ENCODE data around the gene NEK8.

GRCh38 chr17:28685366-28685765, 43.2 kb upstream of the NEK8 start:
- TF ChIP-seq ISL1 (CRISPR knock-in tag; IDR thresholded peaks at IDR 0.05) (no peak), OSR1 (CRISPR knock-in tag; IDR thresholded peaks at IDR 0.05) (no peak), BACH2 (CRISPR knock-in tag; IDR thresholded peaks at IDR 0.05; ENCODE audit: borderline replicate concordance) (no peak), ZFP3 (CRISPR knock-in tag; IDR thresholded peaks at IDR 0.05) (no peak), CSDC2 (CRISPR knock-in tag; IDR thresholded peaks at IDR 0.05) (no peak), PATZ1 (CRISPR knock-in tag; IDR thresholded peaks at IDR 0.05; ENCODE audit: borderline replicate concordance) (no peak), ARNTL (CRISPR knock-in tag; IDR thresholded peaks at IDR 0.05; ENCODE audit: borderline replicate concordance, low read depth) (no peak), POU6F1 (CRISPR knock-in tag; IDR thresholded peaks at IDR 0.05; ENCODE audit: borderline replicate concordance, low read depth) (no peak), PPARA (CRISPR knock-in tag; IDR thresholded peaks at IDR 0.05; ENCODE audit: borderline replicate concordance) (no peak), TCF4 (CRISPR knock-in tag; IDR thresholded peaks at IDR 0.05; ENCODE audit: borderline replicate concordance) (no peak), GLIS3 (CRISPR knock-in tag; IDR thresholded peaks at IDR 0.05) (no peak), ZC3H10 (CRISPR knock-in tag; IDR thresholded peaks at IDR 0.05) (no peak)
- TF ChIP-seq, protein P1, sequence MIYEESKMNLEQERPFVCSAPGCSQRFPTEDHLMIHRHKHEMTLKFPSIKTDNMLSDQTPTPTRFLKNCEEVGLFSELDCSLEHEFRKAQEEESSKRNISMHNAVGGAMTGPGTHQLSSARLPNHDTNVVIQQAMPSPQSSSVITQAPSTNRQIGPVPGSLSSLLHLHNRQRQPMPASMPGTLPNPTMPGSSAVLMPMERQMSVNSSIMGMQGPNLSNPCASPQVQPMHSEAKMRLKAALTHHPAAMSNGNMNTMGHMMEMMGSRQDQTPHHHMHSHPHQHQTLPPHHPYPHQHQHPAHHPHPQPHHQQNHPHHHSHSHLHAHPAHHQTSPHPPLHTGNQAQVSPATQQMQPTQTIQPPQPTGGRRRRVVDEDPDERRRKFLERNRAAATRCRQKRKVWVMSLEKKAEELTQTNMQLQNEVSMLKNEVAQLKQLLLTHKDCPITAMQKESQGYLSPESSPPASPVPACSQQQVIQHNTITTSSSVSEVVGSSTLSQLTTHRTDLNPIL (CRISPR knock-in tag; IDR thresholded peaks at IDR 0.05; ENCODE audit: low read depth) = no peak
- TF ChIP-seq, protein P2, sequence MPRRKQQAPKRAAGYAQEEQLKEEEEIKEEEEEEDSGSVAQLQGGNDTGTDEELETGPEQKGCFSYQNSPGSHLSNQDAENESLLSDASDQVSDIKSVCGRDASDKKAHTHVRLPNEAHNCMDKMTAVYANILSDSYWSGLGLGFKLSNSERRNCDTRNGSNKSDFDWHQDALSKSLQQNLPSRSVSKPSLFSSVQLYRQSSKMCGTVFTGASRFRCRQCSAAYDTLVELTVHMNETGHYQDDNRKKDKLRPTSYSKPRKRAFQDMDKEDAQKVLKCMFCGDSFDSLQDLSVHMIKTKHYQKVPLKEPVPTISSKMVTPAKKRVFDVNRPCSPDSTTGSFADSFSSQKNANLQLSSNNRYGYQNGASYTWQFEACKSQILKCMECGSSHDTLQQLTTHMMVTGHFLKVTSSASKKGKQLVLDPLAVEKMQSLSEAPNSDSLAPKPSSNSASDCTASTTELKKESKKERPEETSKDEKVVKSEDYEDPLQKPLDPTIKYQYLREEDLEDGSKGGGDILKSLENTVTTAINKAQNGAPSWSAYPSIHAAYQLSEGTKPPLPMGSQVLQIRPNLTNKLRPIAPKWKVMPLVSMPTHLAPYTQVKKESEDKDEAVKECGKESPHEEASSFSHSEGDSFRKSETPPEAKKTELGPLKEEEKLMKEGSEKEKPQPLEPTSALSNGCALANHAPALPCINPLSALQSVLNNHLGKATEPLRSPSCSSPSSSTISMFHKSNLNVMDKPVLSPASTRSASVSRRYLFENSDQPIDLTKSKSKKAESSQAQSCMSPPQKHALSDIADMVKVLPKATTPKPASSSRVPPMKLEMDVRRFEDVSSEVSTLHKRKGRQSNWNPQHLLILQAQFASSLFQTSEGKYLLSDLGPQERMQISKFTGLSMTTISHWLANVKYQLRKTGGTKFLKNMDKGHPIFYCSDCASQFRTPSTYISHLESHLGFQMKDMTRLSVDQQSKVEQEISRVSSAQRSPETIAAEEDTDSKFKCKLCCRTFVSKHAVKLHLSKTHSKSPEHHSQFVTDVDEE (CRISPR knock-in tag; IDR thresholded peaks at IDR 0.05) = no peak
